ENCODE measurements around the gene CACTIN.

Gene CACTIN

GRCh38 chr19:3606174-3606689, 20.4 kb downstream of the CACTIN start:
- H3K27ac ChIP-seq (ENCODE audit: low read depth, low read length, severe bottlenecking) = no peak overlapping the region
- H3K9me3 ChIP-seq (ENCODE audit: control insufficient read depth, low read length) = no peaks in the 10 kb centered on the region
- H3K4me3 ChIP-seq (ENCODE audit: extremely low read depth, insufficient read depth, low read length, poor library complexity, severe bottlenecking) = peak overlapping the region; percentile 56
- WGBS, 2 experiments (ENCODE audit: insufficient coverage in 2 of 2) = 12 to 16% methylated on average over 31 of the region's 35 CpGs
- H3K36me3 ChIP-seq (ENCODE audit: control insufficient read depth, insufficient read depth, low read length) = peaks cover 16% of the 10 kb centered on the region
- H3K4me1 ChIP-seq (ENCODE audit: control insufficient read depth, insufficient read depth, low read length, poor library complexity, severe bottlenecking) = peaks cover 26% of the 10 kb centered on the region

- Histone ChIP-seq H3K4me1 (ENCODE audit: control insufficient read depth, insufficient read depth, low read length, poor library complexity, severe bottlenecking) (peaks cover 26% of the 10 kb centered on the region), H3K36me3 (ENCODE audit: control insufficient read depth, insufficient read depth, low read length) (peaks cover 12% of the 10 kb centered on the region), H3K4me3 (ENCODE audit: extremely low read depth, insufficient read depth, low read length, poor library complexity, severe bottlenecking) (peak overlapping the region; percentile 56), H3K9me3 (ENCODE audit: control insufficient read depth, low read length) (no peaks in the 10 kb centered on the region), H3K27ac (ENCODE audit: low read depth, low read length, severe bottlenecking) (no peak overlapping the region)
- WGBS, 2 experiments (ENCODE audit: insufficient coverage in 2 of 2) = 79 to 90% methylated on average over 4 to 5 of the region's 5 CpGs
These were observed 20.8 kb downstream of the CACTIN start for GRCh38 chr19:3605770-3606169.

GRCh38 chr19:3605361-3605760, 21.2 kb downstream of the CACTIN start:
- Histone ChIP-seq H3K9me3 (ENCODE audit: control insufficient read depth, low read length) (no peaks in the 10 kb centered on the region), H3K36me3 (ENCODE audit: control insufficient read depth, insufficient read depth, low read length) (peaks cover 7% of the 10 kb centered on the region), H3K4me1 (ENCODE audit: control insufficient read depth, insufficient read depth, low read length, poor library complexity, severe bottlenecking) (peaks cover 26% of the 10 kb centered on the region), H3K4me3 (ENCODE audit: extremely low read depth, insufficient read depth, low read length, poor library complexity, severe bottlenecking) (peak overlapping the region; percentile 3), H3K27ac (ENCODE audit: low read depth, low read length, severe bottlenecking) (no peak overlapping the region)
- WGBS, 2 experiments (ENCODE audit: insufficient coverage in 2 of 2) = 88% methylated on average over 3 of the region's 3 CpGs; no CpG with 5 or more reads in 1 of the 2 experiments

DNA sequence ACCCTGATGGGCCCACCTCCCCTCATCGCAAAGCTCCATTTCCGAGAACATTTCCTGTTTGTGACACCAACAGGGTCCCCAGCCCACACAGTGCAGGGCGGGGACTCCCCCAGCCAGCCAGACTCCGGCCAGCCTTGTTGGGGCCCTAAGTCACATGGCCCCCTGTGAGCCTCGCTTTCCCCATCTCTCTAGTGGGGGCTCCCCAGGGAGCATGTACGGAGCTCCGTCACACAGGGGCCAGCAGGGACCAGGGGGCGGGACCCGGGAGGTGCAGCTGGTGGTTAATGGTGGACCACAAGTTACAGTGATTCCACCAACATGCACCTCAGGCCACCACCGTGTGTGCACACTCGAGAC, 21.6 kb downstream of the CACTIN start:
- Histone ChIP-seq H3K36me3 (ENCODE audit: control insufficient read depth, insufficient read depth, low read length) (peaks cover 4% of the 10 kb centered on the region), H3K9me3 (ENCODE audit: control insufficient read depth, low read length) (no peaks in the 10 kb centered on the region), H3K4me1 (ENCODE audit: control insufficient read depth, insufficient read depth, low read length, poor library complexity, severe bottlenecking) (peaks cover 26% of the 10 kb centered on the region), H3K27ac (ENCODE audit: low read depth, low read length, severe bottlenecking) (no peak overlapping the region), H3K4me3 (ENCODE audit: extremely low read depth, insufficient read depth, low read length, poor library complexity, severe bottlenecking) (no peak overlapping the region)
- 78 to 83% methylated on average over 6 to 7 of the region's 11 CpGs for WGBS, 2 experiments (ENCODE audit: insufficient coverage in 2 of 2)

DNA sequence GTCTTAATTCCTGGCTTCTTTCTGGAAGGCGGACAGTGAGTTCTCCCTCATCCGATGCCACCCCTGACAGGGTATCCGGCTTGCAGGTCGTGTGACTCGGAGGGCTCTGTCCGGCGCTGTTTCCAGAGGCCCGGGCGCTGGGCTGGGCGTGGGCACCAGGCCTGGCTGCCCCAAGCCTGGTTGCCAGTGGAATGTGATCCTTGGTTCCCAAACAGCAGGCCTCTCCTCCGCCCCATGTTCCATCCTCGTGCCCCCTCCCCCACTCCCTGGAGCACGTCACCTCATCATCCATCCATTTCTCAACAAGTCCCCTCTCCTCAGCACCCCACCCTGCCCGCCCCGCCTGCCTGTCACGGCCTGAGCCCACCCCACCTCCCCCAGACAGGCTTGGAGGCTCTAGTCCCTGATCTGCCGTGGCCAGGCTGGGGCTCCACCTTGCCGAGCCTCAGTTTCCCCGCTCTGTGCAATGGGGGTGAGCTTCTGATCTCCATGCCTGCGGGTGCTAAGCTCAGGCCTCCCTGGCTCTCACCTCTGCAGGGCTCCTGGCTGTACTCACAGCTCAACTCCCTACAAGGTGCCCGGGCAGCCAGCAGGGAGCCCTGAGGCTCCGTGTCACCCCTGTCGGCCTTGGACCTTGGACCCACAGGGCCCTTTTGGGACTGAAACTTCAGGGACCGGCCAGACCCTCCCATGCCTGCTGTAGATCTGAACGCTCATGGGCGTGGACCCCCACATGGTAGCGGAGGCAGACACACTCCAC, 22.2 kb downstream of the CACTIN start:
- H3K9me3 ChIP-seq (ENCODE audit: control insufficient read depth, low read length) = no peaks in the 10 kb centered on the region
- H3K36me3 ChIP-seq (ENCODE audit: control insufficient read depth, insufficient read depth, low read length) = no peaks in the 10 kb centered on the region
- no peak overlapping the region for H3K4me3 ChIP-seq (ENCODE audit: extremely low read depth, insufficient read depth, low read length, poor library complexity, severe bottlenecking)
- WGBS, 2 experiments (ENCODE audit: insufficient coverage in 2 of 2) = 91 to 94% methylated on average over 21 of the region's 27 CpGs
- peaks cover 26% of the 10 kb centered on the region for H3K4me1 ChIP-seq (ENCODE audit: control insufficient read depth, insufficient read depth, low read length, poor library complexity, severe bottlenecking)
- H3K27ac ChIP-seq (ENCODE audit: low read depth, low read length, severe bottlenecking) = no peak overlapping the region

GRCh38 chr19:3603121-3603811, 23.3 kb downstream of the CACTIN start:
- Histone ChIP-seq H3K4me1 (ENCODE audit: control insufficient read depth, insufficient read depth, low read length, poor library complexity, severe bottlenecking) (peaks cover 18% of the 10 kb centered on the region), H3K27ac (ENCODE audit: low read depth, low read length, severe bottlenecking) (no peak overlapping the region), H3K9me3 (ENCODE audit: control insufficient read depth, low read length) (no peaks in the 10 kb centered on the region), H3K36me3 (ENCODE audit: control insufficient read depth, insufficient read depth, low read length) (no peaks in the 10 kb centered on the region), H3K4me3 (ENCODE audit: extremely low read depth, insufficient read depth, low read length, poor library complexity, severe bottlenecking) (no peak overlapping the region)
- 83 to 91% methylated on average over 19 to 21 of the region's 23 CpGs for WGBS, 2 experiments (ENCODE audit: insufficient coverage in 2 of 2)

GRCh38 chr19:3601021-3601420, 25.6 kb downstream of the CACTIN start:
- no peaks in the 10 kb centered on the region for H3K36me3 ChIP-seq (ENCODE audit: control insufficient read depth, insufficient read depth, low read length)
- no peak overlapping the region for H3K27ac ChIP-seq (ENCODE audit: low read depth, low read length, severe bottlenecking)
- H3K4me1 ChIP-seq (ENCODE audit: control insufficient read depth, insufficient read depth, low read length, poor library complexity, severe bottlenecking) = peaks cover 8% of the 10 kb centered on the region
- no peaks in the 10 kb centered on the region for H3K9me3 ChIP-seq (ENCODE audit: control insufficient read depth, low read length)
- 91 to 100% methylated on average over 8 to 10 of the region's 12 CpGs for WGBS, 2 experiments (ENCODE audit: insufficient coverage in 2 of 2)
- H3K4me3 ChIP-seq (ENCODE audit: extremely low read depth, insufficient read depth, low read length, poor library complexity, severe bottlenecking) = no peak overlapping the region

DNA sequence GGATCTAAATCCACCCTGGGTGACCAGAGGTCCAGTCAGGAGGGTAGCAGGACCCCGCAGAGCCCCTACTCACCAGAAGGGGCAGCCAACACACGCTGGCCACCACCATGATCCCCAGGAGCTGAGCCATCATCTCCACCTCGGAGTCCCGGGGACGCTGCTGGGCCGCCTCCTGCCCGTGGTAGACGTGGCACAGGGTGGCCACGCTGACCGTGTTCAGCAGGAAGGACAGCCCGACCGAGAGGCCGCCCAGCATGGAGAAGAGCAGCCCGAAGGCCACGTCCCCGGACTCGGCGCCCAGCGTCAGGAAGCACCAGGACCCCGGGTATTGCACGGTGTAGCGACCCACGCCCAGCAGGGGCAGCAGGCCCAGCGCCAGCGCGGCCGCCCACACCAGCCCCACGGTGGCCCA, 26.8 kb downstream of the CACTIN start:
- Histone ChIP-seq H3K4me1 (ENCODE audit: control insufficient read depth, insufficient read depth, low read length, poor library complexity, severe bottlenecking) (peaks cover 8% of the 10 kb centered on the region), H3K27ac (ENCODE audit: low read depth, low read length, severe bottlenecking) (no peak overlapping the region), H3K9me3 (ENCODE audit: control insufficient read depth, low read length) (no peaks in the 10 kb centered on the region), H3K4me3 (ENCODE audit: extremely low read depth, insufficient read depth, low read length, poor library complexity, severe bottlenecking) (no peak overlapping the region), H3K36me3 (ENCODE audit: control insufficient read depth, insufficient read depth, low read length) (no peaks in the 10 kb centered on the region)
- WGBS, 2 experiments (ENCODE audit: insufficient coverage in 2 of 2) = 90 to 91% methylated on average over 27 to 28 of the region's 28 CpGs

- no peaks in the 10 kb centered on the region for H3K36me3 ChIP-seq (ENCODE audit: control insufficient read depth, insufficient read depth, low read length)
- H3K27ac ChIP-seq (ENCODE audit: low read depth, low read length, severe bottlenecking) = no peak overlapping the region
- H3K4me1 ChIP-seq (ENCODE audit: control insufficient read depth, insufficient read depth, low read length, poor library complexity, severe bottlenecking) = no peaks in the 10 kb centered on the region
- peaks cover 5% of the 10 kb centered on the region for H3K9me3 ChIP-seq (ENCODE audit: control insufficient read depth, low read length)
- no peak overlapping the region for H3K4me3 ChIP-seq (ENCODE audit: extremely low read depth, insufficient read depth, low read length, poor library complexity, severe bottlenecking)
- WGBS, 2 experiments (ENCODE audit: insufficient coverage in 2 of 2) = 91% methylated on average over 30 to 34 of the region's 34 CpGs
These were observed 31.0 kb downstream of the CACTIN start for GRCh38 chr19:3595521-3596061.

GRCh38 chr19:3593156-3593555, 33.4 kb downstream of the CACTIN start:
- H3K27ac ChIP-seq (ENCODE audit: low read depth, low read length, severe bottlenecking) = no peak overlapping the region
- H3K4me1 ChIP-seq (ENCODE audit: control insufficient read depth, insufficient read depth, low read length, poor library complexity, severe bottlenecking) = no peaks in the 10 kb centered on the region
- 35 to 53% methylated on average over 6 to 11 of the region's 11 CpGs for WGBS, 2 experiments (ENCODE audit: insufficient coverage in 2 of 2)
- no peaks in the 10 kb centered on the region for H3K36me3 ChIP-seq (ENCODE audit: control insufficient read depth, insufficient read depth, low read length)
- H3K9me3 ChIP-seq (ENCODE audit: control insufficient read depth, low read length) = peaks cover 5% of the 10 kb centered on the region
- no peak overlapping the region for H3K4me3 ChIP-seq (ENCODE audit: extremely low read depth, insufficient read depth, low read length, poor library complexity, severe bottlenecking)
